GM12873 (cell line): Measurements from ENCODE around the gene IL21.

Experiments
- TF ChIP-seq, protein P1 (sequence below): IDR thresholded peaks from 2 replicates; pipeline ENCODE4 v1.5.1; 2012; ENCODE audit warnings: low read depth, mild to moderate bottlenecking, moderate library complexity, low read length, control low read depth; ENCODE audit not compliant: insufficient read depth; ENCODE audit errors: missing control alignments

IL21 gene

DNA sequence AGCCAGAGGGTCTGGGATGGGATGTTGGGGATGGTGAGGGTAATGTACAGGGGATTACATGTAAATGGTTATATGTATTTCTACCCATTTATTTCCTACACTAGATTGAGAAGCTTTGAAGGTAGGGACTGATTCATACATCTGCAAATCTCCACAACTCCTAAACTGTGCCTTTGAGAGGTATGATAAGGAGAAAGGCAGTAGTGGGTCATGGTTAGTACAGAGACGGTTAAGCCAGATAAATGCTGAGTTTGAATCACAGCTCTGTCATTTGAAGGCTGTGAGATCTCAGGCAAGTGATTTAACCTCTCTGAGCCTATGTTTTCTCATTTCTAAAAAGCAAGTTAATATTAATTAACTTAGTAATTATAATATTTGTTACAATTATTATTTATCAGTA lies 29.3 kb upstream of the IL21 start:
- TF ChIP-seq, protein P1, sequence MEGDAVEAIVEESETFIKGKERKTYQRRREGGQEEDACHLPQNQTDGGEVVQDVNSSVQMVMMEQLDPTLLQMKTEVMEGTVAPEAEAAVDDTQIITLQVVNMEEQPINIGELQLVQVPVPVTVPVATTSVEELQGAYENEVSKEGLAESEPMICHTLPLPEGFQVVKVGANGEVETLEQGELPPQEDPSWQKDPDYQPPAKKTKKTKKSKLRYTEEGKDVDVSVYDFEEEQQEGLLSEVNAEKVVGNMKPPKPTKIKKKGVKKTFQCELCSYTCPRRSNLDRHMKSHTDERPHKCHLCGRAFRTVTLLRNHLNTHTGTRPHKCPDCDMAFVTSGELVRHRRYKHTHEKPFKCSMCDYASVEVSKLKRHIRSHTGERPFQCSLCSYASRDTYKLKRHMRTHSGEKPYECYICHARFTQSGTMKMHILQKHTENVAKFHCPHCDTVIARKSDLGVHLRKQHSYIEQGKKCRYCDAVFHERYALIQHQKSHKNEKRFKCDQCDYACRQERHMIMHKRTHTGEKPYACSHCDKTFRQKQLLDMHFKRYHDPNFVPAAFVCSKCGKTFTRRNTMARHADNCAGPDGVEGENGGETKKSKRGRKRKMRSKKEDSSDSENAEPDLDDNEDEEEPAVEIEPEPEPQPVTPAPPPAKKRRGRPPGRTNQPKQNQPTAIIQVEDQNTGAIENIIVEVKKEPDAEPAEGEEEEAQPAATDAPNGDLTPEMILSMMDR: no peak

DNA sequence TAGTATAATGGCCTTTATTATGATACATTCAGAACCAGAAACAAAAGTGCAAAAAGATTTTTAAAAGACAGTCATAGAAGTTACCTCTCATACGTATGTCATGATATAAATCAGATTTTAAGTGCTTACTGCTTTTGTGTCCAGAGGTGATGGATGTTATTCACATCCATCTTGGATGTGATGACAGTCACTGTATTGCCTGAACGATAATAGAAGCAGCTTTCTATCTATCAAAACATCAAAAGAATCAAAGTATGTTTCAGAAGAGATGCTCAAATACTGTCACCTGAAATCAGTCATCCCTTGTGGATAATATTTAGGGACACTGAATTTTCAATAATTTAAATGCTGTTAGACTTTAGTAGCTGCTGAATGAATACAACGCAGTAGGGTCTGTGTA lies 26.8 kb upstream of the IL21 start:
- TF ChIP-seq, protein P1: no peak

DNA sequence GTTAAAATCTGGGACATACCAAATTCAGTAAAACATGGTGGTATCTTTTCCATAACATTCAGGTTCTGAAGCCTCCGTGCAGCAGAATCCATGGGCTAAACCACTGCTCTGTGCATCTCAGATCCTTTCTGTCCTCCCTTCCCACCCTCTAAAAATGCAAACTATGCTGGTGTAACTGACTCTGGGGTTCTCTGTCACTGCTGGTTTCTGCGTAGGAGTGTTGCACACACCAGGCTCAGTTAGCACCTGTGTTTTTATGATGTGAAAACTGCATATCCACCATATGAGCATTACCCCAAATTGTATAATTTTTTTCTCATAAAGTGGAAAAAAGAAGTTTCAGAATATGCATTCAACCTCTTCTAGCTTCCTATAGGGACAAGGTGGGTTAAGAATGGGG lies 22.4 kb upstream of the IL21 start:
- TF ChIP-seq, protein P1: no peak

DNA sequence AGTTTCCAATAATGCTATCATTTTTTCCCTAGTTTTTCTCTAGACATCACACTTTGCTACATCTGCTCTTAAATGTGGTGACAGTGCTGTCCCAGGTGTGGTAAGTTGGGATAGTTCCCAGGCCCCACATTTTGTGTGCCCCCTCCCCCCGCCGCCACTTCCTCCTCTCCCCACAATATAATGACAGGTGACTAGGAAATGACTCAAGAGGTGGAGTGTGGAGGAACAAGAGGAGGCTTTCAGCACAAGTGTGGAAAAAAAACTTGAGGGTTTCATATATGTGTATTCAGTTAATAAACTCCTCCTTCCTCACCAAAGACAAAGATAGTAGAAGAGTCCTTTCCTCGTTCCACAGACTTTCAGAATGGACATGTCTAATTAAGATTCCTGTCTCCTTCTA lies 18.3 kb upstream of the IL21 start:
- TF ChIP-seq, protein P1: no peak

DNA sequence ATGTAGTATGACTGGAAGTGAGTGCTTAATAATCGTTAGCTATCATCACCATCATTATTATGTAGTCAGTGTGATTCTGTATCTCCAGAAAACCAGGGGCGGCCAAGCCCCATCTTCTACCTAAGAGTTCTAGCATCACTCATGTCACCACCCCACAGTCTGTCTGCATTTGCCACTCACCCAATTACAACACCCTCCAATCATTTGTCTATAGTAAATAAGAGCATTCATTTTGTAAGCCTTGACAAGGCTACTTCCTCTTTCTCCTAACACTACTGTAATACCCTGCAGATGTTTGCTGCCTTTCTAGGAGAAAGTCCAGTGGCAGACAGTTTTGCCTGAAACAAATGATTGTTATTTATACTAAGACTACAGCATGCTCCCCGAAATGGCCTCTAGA lies 15.8 kb upstream of the IL21 start:
- TF ChIP-seq, protein P1: no peak

DNA sequence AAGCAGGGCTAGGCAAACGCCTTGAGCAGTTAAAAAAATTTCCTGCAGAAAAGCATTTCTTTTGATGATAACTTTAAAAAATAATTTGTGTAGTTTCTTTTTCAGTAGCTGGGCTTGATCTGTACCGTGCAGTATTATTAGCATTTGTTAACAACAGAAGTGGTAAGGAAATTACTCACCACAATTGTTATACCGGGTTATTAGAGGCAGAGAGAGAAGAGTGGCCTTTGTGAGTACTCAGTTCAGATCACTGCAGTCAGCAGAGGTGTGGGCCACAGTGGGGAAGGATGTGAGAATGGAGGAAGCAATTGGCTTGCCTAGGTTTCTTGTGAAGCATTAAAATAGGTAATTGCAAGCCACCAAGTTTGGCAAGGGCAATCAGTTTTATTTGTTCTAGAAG lies 14.3 kb upstream of the IL21 start:
- TF ChIP-seq, protein P1: no peak

DNA sequence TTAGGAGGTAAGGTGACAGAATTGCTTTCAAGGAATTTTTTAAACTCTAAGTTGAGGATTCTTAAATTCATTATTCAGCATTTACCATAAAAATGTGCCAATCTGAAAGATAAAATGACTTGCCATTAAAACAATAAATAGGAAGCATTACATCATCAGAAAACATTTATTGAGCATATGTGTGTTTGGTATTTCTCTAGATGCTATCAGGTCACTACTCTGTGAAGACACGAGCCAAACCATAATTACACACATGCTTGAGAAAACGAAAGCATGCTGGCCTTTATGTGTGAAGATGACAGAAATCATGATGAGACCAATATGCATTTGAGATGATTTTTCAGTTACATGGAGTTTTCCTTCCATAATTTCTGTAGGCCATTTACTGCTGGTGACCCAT lies 12.3 kb upstream of the IL21 start:
- TF ChIP-seq, protein P1: no peak
